Activated CD4-positive, alpha-beta T cell treated with anti-CD3 and anti-CD28 coated beads for 24 hours (primary cell): ENCODE measurements around the gene CCDC30.
"Not testable (repeated sequence)": the region's sequence is repeated elsewhere in the genome, so short reads cannot be mapped to it uniquely, and the experiment has no call there.

Experiments
- DNase-seq, 2 donors: peaks; one replicate each; pipeline ENCODE4 v3.0.0-alpha.2; 2020; ENCODE audit warnings: low read depth in 2 of 2

CCDC30 gene

DNA sequence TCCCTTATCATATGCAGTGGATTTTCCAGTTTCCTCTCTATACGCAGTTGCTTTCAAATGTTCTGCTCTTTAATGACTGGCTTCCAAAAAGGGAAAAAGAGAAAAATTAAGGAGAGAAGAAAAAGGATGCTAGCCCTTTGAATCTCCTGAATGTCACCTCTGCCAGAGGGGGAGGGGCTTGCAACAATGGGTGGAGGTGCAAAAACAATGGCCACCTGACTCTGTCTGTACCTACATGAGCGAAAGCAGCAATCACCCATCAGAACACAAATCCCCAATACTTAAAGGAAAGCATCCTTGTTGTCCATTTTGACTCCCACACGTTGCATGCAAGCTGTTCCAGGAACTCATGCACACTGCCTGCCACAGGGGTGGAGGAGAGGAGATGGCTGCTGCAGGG is 61.2 kb downstream of the CCDC30 start:
- no peak for DNase-seq

DNA sequence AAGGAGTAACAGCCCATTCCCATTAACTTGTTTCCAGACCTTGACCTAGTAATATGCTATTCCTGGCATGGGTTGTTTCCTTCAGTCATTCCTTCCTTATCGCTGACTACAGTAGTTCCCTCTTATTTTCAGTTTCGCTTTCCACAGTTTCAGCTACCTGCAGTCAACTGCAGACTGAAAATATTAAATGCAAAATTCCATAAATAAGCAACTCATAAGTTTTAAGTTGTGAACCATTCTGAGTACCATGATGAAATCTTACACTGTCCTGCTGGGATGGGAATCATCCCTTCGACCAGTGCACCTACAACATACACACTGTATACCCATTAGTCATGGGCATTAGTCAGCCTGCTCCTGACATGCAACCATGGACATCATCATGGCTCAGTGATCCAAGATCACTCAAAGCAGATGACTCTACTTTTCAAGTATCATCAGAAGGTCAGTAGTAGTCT is 66.7 kb downstream of the CCDC30 start:
- DNase-seq, result no peak

DNA sequence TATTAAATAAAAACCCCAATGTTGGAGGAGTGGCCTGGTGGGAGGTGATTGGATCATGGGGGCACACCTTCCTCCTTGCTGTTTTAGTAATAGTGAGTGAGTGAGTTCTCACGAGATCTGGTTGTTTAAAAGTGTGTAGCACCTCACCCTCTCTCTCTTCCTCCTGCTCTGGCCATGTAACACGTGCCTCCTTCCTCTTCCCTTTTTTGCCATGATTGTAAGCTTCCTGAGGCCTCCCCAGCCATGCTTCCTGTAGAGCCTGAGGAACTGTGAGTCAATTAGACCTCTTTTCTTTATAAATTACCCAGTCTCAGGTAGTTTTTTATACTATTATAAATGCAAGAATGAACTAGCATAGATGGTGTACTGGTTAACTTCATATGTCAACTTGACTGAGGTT is 68.0 kb downstream of the CCDC30 start:
- no peak for DNase-seq

DNA sequence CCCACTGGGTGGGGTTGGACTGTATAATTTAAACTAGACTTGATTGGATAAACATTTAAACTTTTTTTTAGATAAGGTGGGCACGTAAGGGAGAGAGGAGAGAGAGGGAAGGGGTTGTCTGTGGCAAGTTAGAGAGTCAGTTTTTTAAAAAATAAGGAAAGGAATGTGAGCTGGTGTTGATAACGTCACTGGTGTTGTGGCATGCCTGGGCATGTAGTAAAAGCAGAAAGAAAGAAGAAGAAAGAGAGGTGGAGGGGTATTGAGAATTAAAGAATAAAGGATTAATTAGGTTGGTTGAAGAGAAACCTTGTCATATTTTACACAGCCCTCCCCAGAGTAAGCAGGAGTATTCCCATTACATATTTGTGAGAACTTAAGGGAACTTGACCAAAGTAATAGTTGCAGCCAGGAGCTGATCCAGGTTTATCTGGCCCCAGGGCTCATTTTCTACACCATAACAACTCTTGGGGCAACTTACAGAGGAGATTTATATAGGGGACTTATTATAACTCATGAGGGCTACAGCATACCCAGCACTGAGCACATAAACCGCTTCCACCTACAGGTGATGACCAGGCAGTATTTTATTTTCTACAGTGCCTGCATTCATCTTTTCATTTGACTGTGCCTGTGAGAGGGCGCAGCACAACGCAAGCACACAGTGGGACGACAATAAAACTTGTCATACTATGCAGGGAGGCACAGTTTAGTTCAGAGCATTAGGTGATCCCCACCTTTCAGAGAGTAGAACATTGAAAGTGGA is 70.2 kb downstream of the CCDC30 start:
- no peak for DNase-seq

DNA sequence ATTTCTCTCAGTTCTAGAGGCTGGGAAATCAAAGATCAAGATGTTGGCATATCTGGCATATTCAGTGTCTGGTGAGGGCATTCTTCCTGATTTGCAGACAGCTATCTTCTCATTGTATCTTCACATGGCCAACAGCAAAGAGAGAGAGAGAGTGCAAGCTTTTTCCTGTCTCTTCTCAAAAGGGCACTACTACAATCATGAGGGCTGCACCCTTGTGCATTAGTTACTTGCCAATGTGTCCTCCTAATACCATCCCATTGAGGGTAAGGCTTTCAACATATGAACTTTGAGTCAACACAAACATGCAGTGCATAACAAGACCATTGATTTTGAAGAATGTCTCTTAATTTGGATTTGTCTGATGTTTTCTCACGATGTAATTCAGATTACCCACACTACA is 78.0 kb downstream of the CCDC30 start:
- DNase-seq, result no peak

DNA sequence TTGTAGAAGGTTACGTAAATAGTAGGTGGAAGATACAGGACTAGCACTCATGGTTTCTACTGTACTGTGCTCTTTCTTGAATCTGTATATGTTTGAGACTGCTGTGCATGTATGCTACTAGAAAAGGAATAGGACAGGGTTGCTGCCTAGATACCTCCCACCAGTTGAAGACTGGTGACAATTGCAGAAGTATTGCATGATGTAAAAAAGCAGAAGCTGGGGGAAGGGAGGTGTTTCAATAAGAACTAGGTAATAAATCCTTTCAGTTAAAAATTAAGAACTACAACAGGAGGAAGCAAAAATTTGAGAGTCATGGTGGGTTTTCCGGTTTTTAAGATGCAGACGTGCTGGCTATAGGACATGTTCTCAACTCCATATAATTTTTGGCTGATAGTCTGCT is 88.1 kb downstream of the CCDC30 start:
- DNase-seq, result no peak

DNA sequence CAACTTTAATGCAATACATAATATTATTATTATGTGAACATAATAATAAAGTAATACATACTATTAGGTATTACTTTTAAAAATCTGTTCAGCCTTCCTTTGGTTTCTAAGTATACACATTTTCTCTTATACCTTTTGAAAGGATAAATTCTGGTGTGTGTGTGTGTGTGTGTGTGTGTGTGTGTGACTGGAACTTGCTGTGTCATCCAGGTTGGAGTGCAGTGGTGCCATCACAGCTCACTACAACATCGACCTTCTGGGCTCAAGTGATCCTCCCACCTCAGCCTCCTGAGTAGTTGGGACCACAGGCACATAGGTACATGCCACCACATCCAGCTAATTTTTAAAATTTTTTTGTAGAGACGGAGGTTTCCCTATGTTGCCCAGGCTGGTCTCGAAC is 88.5 kb downstream of the CCDC30 start:
- no peak for DNase-seq

DNA sequence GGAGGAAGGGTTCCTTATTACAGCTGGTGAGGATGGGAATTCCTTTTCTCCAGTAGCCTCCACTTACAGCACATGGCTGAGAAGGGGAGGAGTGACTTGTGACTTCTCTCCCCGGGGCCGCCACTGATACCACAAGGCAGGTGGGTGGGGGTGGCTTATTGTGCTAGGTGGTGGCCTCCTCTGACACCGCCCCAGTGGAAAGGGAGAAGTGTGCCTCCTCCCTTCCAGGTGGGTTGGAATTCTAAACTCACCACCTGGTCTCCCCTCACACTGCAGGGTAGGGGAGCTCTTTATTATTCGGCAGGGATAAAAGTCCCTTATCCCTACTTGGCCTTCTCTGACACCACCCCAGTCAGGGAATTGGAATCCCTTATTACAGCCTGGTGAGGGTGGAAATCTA is 89.5 kb downstream of the CCDC30 start:
- no peak for DNase-seq

DNA sequence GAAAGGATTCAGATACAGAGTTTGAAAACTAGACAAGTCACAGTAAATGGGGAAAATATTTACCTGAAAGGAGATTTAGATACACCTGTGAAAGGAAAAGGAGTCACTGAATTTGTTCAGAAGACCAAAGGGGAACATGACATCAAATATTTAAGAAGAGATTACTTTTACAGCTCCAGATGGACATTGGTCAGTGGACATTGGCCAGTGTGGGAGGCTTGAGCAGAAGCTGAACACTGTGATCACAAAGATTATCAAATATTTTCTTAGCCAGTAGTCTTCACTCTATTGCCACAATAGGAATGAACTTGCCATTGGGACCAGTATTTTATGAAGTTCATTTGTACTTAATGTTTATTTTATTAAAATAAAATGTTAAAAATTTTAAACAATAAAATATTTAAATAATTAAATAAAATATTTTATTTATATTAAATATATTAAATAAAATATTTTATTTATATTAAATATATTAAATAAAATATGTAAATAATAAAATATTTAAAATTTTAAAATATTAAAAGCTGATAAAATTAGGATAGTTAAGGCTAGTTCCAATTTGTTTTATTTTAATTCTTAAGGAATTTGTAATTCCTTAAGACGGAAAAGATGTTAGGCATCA is 94.3 kb downstream of the CCDC30 start:
- DNase-seq, result no peak

DNA sequence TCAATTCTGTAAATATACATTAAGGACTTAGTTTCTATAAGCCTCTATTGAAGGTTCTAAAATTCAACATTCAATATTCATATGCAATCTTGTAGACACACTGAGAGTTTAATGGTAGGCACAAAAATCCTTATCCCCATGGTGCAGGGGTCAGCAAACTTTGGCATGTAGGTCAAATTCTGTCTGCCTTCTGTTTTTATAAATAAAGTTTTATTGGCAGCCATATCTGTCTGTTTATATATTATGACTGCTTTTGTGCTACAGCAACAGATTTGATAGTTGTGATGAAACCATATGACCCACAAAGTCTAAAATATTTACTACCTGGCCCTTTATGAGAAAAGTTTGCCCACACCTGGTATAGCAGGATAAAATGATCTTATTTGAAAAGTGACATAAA is 104.0 kb downstream of the CCDC30 start:
- DNase-seq, result no peak

DNA sequence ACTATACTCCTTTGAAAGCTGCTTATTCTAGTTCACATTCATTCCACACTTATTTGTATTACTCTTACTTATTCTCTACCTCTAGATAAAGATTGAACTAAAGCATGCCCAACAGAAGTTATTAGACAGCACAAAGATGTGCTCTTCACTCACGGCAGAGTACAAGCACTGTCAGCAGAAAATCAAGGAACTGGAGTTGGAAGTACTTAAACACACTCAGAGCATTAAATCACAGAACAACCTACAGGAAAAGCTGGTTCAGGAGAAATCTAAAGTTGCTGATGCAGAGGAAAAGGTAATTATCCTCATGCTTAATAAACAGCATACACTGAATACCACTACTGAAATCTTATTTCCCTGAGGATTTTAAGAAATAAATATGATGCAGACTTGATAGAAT is 113.8 kb downstream of the CCDC30 start:
- no peak for DNase-seq

DNA sequence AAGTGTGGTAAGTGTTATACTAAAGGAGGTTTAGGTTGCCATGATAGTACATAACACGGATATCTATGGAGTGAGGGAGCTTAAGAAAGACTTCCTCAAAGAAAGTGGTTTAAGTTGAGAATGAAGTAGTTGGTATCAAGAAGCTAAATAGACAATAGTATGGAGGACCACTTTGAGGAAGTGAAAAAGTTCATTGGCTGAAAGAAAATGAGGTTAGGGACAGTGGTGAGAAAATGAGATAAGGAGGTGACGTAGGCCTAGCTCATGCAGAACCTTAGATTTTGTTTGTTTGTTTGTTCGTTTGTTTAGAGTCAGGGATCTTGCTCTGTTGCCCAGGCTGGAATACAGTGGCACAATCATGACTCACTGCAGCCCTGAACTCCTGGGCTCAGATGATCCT is 122.9 kb downstream of the CCDC30 start:
- no peak for DNase-seq

DNA sequence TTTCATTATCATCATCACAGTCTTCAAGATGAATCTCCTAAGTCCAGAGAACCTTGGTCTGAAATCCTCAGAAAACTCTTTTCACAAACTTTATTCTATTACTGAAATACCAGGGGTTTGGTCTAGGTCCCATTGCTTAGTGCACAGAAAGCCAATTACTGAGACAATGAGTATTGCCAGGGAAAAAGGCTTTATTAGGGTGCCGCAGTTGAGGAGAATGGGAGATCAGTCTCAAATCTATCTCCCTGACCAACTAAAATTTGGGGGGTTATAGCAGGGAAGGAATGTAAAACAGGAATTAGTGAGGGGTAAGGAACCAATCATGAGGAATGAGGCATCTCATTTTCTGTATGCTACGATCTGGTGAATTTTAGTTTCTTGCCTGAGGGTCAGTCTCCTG is 124.7 kb downstream of the CCDC30 start:
- no peak for DNase-seq

DNA sequence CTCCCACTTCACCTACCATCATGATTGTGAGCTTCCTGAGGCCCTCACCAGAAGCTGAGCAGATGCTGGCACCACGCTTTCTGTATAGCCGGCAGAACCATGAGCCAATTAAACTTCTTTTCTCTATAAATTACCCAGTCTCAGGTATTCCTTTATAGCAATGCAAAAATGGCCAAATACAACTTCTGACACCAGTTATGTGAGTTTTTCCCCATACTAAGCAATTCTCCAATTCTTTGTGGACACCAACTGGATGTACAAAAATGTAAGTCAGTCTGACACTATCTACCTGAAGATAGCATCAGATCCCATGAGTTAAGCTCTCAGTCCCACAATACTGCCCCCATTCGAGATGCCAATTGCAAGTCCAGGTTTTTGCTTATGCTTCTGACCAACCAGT is 129.7 kb downstream of the CCDC30 start:
- no peak for DNase-seq

DNA sequence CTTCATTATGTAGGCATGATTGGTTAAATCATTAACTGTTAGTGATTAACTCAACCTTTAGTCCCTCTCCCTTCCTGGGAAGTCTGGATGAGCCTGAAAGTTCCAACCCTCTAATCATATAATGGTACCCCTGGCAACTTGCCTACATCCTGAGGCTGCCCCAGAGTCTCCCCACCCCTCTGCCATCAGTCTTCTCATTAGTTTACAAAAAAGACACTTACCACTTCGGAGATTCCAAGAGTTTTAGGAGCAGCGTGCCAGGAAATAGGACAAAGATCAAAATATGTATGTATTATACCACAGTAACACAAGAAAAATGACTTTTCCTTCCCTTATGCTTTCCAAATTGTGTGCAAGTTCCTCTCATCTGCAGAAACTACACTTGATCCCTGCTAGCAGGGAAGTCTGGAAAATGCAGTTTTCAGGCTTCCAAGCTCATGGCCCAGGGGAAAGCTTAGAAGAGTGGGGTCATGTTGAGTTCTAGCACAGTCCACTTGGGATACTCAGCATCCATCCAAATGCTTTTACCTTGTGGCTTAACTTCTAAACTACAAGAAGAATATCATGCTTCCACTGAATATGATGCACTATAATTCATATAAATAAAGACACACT is 130.5 kb downstream of the CCDC30 start:
- DNase-seq, result no peak

DNA sequence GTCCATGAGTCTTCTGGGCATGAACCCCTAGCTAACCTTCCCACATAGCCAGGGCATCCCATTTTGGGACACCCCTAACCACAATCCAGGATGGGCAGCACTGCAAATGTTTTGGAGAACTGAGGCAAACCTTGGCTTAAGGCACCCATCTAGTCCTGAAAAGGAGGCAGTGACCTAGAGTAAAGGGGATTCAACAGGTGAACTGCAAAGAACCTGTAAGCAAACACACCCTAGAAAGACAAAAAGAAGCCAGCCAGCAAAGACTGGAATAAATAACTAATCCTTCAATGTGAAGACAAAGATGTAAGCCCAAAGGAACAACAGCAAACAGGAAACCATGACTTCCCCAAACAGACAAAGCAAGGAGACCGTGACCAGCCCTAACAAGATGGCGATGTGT is 138.4 kb downstream of the CCDC30 start:
- no peak for DNase-seq

DNA sequence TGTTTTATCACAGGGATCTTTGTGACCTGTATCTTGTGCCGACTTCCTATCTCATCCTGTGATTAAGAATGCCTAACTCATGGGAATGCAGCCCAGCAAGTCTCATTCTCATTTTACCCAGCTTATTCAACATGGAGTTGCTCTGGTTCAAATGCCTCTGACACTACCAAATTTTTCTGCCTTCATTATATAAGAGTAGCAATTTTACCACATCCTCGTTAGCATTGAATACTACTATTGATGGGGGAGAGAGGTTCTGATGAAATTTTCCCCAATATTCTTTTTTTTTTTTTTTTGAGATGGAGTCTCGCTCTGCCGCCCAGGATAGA is 150.7 kb downstream of the CCDC30 start:
- DNase-seq, result no peak

DNA sequence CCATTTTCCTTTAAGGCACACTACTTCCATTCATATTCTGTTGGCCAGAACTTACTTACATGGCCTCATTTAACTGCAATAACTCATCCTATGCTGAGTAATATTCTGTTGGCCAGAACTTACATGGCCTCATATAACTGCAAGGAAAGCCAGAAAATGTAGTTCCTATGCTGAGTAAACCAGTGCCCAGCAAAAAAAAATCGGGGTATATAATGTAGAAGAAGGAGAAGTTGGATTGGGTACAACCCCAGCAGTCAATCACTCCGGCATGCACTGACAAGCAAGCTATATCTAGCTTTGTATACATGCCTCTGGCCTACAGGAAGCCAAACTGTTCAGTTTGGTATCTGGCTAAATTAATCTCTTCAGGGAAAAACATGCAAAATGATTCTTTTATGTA is 155.8 kb downstream of the CCDC30 start:
- no peak for DNase-seq

DNA sequence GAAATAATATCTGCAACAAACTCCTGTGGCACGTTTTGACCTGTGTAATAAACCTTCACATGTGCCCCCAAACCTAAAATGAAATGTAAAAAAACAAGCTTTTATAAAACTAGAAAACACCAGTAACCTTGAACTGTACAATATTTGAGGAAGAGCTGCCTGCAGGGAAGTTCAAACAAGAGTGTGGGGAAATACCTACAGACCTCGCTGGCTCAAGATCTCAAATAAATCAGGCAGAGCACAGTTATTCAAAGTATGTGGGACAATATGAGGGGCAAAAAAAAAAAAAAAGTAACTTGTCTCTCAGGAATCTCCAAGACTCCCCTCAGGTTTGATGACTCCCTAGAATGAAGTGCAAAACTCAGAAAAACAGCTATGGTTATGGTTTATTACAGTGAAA is 157.2 kb downstream of the CCDC30 start:
- no peak for DNase-seq

DNA sequence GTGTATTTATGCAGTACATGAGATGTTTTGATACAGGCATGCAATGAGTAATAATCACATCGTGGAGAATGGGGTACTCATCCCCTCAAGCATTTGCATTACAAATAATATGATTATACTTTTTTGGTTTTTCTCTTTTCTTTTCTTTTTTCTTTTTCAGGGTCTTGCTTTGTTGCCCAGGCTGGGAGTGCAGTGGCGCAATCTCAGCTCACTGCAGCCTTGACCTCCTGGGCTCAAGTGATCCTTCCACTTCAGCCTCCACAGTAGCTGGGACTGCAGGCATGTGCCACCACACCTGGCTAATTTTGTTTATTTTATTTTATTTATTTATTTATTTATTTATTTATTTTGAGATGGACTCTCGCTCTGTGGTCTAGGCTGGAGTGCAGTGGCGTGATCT is 158.1 kb downstream of the CCDC30 start:
- DNase-seq, result not testable (repeated sequence)

DNA sequence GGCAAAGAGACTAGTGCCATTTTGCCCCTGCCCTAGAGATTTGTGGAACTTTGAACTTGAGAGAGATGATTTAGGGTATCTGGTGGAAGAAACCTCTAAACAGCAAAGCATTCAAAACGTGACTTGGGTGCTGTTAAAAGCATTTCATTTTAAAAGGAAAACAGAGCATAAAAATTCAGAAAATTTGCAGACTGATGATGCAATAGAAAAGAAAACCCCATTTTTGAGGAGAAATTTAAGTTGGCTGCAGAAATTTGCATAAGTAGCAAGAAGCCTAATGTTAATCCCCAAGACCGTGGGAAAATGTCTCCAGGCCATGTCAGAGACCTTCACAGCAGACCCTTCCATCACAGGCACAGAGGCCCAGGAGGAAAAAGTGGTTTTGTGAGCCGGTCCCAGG is 164.1 kb downstream of the CCDC30 start:
- not testable (repeated sequence) for DNase-seq

DNA sequence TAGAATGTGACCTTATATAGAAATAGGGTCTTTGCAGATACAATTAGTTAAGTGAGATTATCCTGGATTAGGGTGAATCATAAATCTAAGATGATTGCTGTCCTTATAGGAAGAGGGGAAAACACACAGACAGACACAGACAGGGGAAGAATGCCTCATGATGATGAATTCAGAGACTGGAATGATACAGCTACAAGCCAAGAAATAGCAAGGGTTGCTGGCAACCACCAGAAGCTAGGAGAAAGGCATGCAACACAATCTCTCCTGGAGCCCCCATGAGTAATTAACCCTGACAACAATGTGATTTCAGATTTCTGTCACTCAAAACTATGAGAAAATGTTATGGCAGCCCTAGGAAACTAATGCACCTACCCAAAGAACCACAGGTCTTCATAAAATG is 176.0 kb downstream of the CCDC30 start:
- no peak for DNase-seq

DNA sequence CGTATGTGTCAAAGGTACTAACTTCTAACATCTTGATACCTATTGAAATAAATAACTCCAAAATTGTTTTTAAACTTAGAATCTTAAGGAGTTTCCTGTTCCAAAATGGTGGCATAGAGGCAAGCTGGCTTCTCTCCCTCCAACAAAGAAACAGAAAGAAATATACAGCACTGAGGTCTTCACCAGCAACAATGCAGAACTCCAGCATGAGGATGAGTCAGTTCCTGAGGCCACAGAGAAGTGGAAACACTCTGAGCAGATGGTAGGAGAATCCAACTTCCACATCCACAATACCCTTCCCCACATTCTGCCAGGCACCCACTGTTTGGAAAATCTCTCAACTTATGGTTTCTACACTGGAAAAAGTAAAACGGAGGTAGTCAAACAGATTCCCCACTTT is 183.0 kb downstream of the CCDC30 start:
- DNase-seq, result no peak
